ENCODE results near the gene SLC2A1. TPM values are rescaled to one million over a fixed set of nuclear protein-coding genes. Genes with fewer than 3 reads are reported as not detected.

Gene SLC2A1
- total RNA-seq, 1 donor from 2014 or later = 192 TPM

DNA sequence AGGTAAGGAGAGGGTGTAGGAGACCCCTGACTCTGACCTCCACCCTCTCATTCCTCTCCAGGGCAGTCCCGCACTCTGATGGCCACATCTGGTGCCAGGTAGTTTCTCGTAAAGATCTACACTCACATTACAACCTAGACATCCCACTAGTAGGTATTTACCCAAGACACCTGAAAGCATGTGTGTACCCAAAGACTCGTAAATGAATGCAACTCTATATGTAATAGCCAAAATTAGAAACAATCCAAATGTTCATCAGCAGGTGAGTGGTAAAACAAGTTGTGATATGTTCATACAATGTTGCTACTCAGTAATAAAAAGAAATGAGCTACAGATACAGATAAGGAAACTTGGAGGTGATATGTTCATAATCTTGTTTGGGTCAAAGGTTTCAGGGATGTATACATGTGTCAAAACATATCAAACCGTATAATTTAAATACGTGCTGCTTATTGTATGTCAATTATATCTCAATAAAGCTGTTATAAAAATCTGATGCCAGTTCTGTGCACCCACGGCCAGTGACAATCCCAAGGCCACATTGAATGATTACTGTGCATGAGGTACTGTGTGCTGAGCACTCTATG lies 37.8 kb upstream of the SLC2A1 start:
- Mint-ChIP-seq H3K9me3 (peaks cover 5% of the 10 kb centered on the region), H3K4me1 (ENCODE audit: unreplicated experiment) (peaks cover 18% of the 10 kb centered on the region), H3K27ac (no peak overlapping the region), H3K27me3 (no peaks in the 10 kb centered on the region), H3K36me3 (no peaks in the 10 kb centered on the region), H3K4me3 (no peak overlapping the region)
- TF ChIP-seq, protein P1, sequence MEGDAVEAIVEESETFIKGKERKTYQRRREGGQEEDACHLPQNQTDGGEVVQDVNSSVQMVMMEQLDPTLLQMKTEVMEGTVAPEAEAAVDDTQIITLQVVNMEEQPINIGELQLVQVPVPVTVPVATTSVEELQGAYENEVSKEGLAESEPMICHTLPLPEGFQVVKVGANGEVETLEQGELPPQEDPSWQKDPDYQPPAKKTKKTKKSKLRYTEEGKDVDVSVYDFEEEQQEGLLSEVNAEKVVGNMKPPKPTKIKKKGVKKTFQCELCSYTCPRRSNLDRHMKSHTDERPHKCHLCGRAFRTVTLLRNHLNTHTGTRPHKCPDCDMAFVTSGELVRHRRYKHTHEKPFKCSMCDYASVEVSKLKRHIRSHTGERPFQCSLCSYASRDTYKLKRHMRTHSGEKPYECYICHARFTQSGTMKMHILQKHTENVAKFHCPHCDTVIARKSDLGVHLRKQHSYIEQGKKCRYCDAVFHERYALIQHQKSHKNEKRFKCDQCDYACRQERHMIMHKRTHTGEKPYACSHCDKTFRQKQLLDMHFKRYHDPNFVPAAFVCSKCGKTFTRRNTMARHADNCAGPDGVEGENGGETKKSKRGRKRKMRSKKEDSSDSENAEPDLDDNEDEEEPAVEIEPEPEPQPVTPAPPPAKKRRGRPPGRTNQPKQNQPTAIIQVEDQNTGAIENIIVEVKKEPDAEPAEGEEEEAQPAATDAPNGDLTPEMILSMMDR (conservative IDR thresholded peaks at IDR 0.05) = no peak
- no peak for DNase-seq (ENCODE audit: extremely low spot score, unreplicated experiment)

DNA sequence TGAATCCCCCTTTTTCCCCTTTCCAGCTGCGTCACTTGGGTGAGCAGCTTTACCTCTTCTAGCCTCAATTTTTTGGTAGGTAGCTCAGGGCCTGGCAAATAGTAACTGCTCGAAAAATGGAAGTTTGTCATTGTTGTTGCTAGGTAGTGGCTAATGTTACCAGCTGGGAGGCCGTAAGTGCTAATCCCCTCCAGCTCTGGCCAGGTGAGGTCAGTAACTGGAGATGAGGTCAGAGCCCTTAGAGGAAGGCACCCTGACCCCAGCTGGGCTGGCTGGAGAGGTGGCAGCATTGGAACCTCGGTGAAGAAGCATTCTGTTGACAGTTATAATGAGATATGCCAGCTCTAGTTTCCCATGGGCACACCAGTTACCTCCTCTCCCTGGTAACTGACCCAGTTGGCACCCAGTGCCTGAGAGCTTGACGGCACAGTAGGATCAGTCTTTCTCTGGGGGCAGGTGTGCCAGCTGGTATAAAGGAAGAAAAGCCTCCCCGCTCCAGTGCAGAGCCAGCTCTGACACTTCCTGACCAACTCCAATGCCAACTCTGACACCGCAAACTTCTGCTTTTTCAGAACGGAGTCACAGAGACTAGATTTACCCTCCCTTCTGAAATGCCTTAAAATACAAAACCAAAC lies 35.0 kb upstream of the SLC2A1 start:
- peak overlapping the region; percentile 55 for H3K27ac Mint-ChIP-seq
- DNase-seq (ENCODE audit: extremely low spot score, unreplicated experiment) = no peak
- no peaks in the 10 kb centered on the region for H3K27me3 Mint-ChIP-seq
- peaks cover 13% of the 10 kb centered on the region for H3K9me3 Mint-ChIP-seq
- TF ChIP-seq, protein P1 (conservative IDR thresholded peaks at IDR 0.05) = no peak
- H3K36me3 Mint-ChIP-seq = no peaks in the 10 kb centered on the region
- H3K4me3 Mint-ChIP-seq = no peak overlapping the region
- H3K4me1 Mint-ChIP-seq (ENCODE audit: unreplicated experiment) = peaks cover 18% of the 10 kb centered on the region

DNA sequence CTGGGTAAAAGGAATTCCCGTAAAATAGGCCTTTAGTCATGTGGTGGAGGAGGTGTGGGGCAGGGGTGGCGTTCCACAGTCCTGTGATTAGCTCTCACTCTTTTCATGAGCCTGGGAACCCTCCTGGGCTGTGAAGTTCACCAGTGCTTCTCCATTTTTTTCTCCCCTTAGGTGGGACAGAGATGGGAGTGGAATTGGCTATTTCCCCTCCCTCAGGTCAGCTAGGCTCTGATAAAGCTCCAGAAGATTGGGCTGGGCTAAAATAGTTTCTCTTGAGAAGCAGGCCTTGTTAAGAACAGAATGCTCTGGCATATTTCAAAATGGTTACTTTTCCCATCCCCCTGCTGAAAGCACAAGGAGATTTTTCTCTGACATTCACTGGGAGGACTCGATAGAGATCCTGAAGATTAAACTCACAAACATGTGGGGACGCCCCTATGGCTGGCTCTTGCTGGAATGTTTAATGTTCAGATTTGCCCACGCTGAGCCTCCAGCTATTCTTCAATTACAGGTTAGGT lies 33.4 kb upstream of the SLC2A1 start:
- Mint-ChIP-seq H3K27ac (peak overlapping the region; percentile 85), H3K4me3 (peak overlapping the region; percentile 0), H3K27me3 (no peaks in the 10 kb centered on the region), H3K9me3 (peaks cover 13% of the 10 kb centered on the region), H3K4me1 (ENCODE audit: unreplicated experiment) (peaks cover 18% of the 10 kb centered on the region), H3K36me3 (no peaks in the 10 kb centered on the region)
- no peak for DNase-seq (ENCODE audit: extremely low spot score, unreplicated experiment)
- TF ChIP-seq, protein P1 (conservative IDR thresholded peaks at IDR 0.05) = no peak

DNA sequence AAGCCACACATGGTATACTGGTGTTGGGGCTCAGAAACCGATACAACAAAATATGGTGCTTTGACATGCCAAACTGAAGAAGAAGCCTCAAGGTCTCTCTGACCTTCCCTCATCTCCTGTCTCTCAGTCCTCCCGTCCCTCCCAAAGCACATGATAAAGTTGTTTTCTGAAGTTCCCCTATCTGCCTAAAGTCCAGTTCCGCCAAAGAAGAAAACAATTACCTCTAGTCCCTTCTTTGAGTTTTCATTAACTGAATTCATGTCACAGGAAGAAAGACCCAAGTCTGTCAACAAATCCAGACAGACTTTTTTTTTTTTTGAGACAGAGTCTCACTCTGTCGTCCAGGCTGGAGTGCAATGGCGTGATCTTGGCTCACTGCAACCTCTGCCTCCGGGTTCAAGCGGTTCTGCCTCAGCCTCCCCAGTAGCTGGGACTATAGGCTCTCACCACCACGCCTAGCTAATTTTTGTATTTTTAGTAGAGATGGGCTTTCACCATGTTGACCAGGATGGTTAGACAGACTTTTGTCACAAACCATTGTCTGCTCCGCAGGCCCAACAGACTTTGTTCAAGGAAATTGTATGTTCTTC lies 32.2 kb upstream of the SLC2A1 start:
- Mint-ChIP-seq H3K27ac (peak overlapping the region; percentile 80), H3K27me3 (no peaks in the 10 kb centered on the region), H3K4me1 (ENCODE audit: unreplicated experiment) (peaks cover 12% of the 10 kb centered on the region), H3K36me3 (no peaks in the 10 kb centered on the region), H3K4me3 (peak overlapping the region; percentile 15), H3K9me3 (peaks cover 13% of the 10 kb centered on the region)
- no peak for DNase-seq (ENCODE audit: extremely low spot score, unreplicated experiment)
- TF ChIP-seq, protein P1 (conservative IDR thresholded peaks at IDR 0.05) = no peak

DNA sequence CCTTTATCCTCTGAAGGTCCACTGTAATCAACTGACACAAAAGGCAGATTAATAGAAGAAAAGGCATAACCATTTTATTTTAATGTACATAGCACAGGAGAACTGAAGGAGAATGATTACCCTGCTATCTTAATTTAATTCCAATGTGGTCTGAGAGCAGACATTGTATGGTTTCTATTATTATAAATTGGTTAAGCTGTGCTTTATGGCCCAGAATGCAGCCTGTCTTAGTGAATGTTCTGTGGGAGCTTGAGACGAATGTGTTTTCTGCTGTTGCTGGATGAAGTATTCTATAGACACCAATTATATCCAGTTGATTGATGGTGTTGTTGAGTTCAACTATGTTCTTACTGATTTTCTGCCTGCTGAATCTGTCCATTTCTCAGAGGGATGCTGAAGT lies 25.0 kb upstream of the SLC2A1 start:
- Mint-ChIP-seq H3K27me3 (no peaks in the 10 kb centered on the region), H3K27ac (peak overlapping the region; percentile 22), H3K36me3 (peaks cover 11% of the 10 kb centered on the region), H3K4me3 (no peak overlapping the region), H3K4me1 (ENCODE audit: unreplicated experiment) (peaks cover 32% of the 10 kb centered on the region), H3K9me3 (no peaks in the 10 kb centered on the region)
- DNase-seq (ENCODE audit: extremely low spot score, unreplicated experiment) = no peak
- TF ChIP-seq, protein P1 (conservative IDR thresholded peaks at IDR 0.05) = no peak
